GM13976 (cell line): ENCODE measurements around the gene FHDC1.

Experiments
- DNase-seq: peaks from one replicate; pipeline ENCODE4 v3.0.0; 2012; ENCODE audit warnings: low spot score
- CTCF ChIP-seq: IDR thresholded peaks from 2 replicates; pipeline ENCODE4 v1.5.1; 2012; ENCODE audit warnings: borderline replicate concordance, mild to moderate bottlenecking; ENCODE audit not compliant: insufficient read depth; ENCODE audit errors: extremely low read depth, missing control alignments, control extremely low read depth
- in situ Hi-C: fragments of 300-500 bp; cut with MboI; formaldehyde crosslinking; loops from one replicate; pipeline ENCODE4 v1.12.0; 2022; ENCODE audit warnings: low sequenced_read_pairs, mixed read lengths, inconsistent platforms; ENCODE audit not compliant: unreplicated experiment

The FHDC1 gene

DNA sequence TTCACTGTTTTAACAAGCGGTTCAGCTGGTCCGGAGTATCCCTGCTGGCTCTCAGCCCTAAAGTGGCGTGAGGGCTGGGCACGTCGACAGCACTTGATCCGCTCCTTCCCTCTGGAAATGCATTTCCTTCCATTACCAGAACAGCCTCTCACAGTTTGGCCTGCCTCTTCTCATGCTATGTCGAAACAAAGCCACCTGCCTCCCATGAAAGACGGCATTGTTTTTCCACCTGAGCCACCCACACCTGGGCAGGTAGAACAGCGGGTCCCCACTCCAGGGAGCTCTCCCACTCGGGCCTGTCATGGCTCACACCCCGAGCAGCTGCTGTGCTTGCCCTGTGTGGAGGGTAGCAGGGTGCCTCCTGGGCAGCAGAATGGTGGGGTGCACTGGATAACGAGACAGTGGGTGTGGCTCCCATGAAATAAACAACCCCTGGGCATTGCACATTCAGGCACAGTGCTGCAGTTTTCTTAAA, 86.2 kb downstream of the FHDC1 start:
- in situ Hi-C loops = no loop called here
- TF ChIP-seq CTCF = no peak

DNA sequence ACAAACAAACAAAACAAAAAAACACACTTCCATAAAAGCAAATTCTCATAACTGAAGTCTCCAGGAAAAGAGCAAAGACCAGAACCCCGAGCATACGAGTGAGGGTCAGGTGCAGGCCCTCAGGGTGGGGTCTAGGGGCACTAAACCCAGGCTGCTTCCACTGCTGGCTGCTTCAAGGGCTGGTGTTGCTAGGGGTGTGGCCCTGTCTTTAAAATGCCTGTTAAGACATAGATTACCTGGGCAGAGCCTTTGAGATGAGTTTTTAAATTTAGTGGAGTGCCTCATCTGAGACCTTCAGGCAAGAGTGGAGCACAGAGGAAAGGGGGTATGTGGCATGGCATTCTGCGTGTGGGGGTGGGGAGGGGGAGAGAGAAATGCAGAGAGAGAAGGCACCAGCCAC, 87.0 kb downstream of the FHDC1 start:
- TF ChIP-seq CTCF = no peak
- in situ Hi-C loops = no loop called here
- DNase-seq = no peak

More for the DNA sequence above, 86.2 kb downstream of the FHDC1 start:
- no peak for DNase-seq

GRCh38 chr4:153023692-153024394, 87.7 kb downstream of the FHDC1 start:
- DNase-seq = no peak

GRCh38 chr4:153024466-153024865, 88.3 kb downstream of the FHDC1 start:
- TF ChIP-seq CTCF = no peak
- in situ Hi-C loops = no loop called here
- no peak for DNase-seq

More at GRCh38 chr4:153023692-153024394, 87.7 kb downstream of the FHDC1 start:
- in situ Hi-C loops = no loop called here
- no peak for TF ChIP-seq CTCF

DNA sequence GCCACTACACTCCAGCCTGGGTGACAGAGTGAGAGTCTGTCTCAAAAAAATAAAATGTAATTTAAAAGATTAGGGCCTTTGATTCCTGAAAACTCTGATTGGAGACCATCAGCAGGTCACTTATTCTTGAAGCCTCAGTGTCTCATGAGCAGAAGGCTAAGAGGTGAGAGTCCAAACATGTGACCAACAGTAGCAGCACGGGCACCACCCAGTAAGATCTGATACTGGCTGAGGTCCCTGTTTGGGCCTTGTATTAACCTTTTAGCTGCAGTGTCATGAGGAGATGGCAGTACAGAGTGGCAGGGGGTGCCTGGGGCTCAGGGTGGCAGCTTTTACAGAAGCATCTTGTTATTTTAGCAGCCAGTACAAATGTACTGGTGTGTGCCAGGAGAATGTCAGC, 89.3 kb downstream of the FHDC1 start:
- TF ChIP-seq CTCF = no peak
- in situ Hi-C loops = no loop called here
- no peak for DNase-seq

DNA sequence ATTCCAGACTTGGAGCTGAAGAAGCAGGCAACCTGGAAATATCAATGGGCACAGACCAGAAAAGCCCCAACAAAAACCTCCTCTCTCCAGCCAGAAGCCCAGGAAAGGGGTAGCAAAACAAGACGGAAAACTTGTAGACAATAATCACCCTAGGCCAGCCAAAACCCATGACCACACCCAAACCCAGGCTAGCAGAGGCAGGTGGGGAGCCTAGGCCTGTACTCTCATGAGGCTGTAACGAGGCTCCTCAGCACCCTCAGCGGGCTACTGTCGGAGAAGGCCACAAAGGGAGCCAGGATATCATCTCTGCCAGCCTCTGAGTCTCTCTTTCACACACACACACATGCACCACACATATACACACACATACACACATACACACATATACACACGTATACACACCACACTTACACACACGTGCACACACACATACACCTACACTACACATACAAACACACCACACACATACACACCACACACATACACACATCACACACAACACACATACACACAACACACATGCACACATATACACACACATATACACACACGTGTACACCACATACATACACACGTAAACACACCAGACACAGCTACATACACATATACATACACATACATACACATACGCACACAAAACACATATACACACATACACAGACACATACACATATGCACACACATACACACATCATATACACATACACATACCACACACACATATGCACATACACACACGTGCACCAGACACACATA, 90.6 kb downstream of the FHDC1 start:
- DNase-seq = no peak
- TF ChIP-seq CTCF = no peak
- in situ Hi-C loops = no loop called here
